K562 (cell line): ENCODE measurements around the gene JPH2. TPM values are rescaled to one million over a fixed set of nuclear protein-coding genes. Genes with fewer than 3 reads are reported as not detected.

Experiments
- ATAC-seq: fragments of 200-7000 bp; cut with Tn5 transposase; 3 replicates; pipeline ENCODE4 v1.9.1; 2020; ENCODE audit warnings: moderate library complexity
- BruUV-seq: library from RNA; stranded (reverse); fragments of 400-500 nt; replicated peaks from 2 replicates; lab custom pipeline; 2021; lab: Mats Ljungman, UMichigan
- CTCF ChIA-PET: fragments of 300-600 bp; formaldehyde crosslinking; extraction: SDS; loops from one replicate; lab custom pipeline; 2021; ENCODE audit warnings: low intra/inter-chr PET ratio; lab: Yijun Ruan, JAX
- POLR2A ChIA-PET: fragments of 300-600, 350-650 bp; sonication (Branson Sonifier 250); formaldehyde crosslinking; extraction: SDS; loops from one replicate; lab custom pipeline; 2021; ENCODE audit warnings: antibody characterized with exemption, inconsistent platforms; lab: Yijun Ruan, JAX
- DNase-seq, 4 experiments: peaks; one replicate each; pipeline versions ENCODE4 v3.0.0 to v3.0.0-alpha.2; 2011 to 2018; ENCODE audit warnings: low spot score in 3 of 4, mixed read lengths in 3 of 4; ENCODE audit errors: extremely low read depth in 1 of 4
- FAIRE-seq: peaks from 2 replicates; lab custom pipeline; 2011; peaks lifted over from hg19 to GRCh38; lab: Jason Lieb, UNC
- H2AFZ ChIP-seq: 2 replicates; pipeline ENCODE4 v1.6.0; 2011; ENCODE audit warnings: low read depth, low read length, control low read depth, inconsistent platforms
- H3K27ac ChIP-seq: fragments of 200-600 bp; 3 replicates; pipeline ENCODE4 v1.8.0; 2011; ENCODE audit warnings: low read depth, mild to moderate bottlenecking, control low read depth, inconsistent platforms, low read length, moderate library complexity, mixed read lengths; ENCODE audit errors: extremely low read depth
- H3K27me3 ChIP-seq, 2 experiments: fragments of 300-600 bp in 1 of 2; 2 replicates in 1 of 2; 3 replicates in 1 of 2; pipeline versions ENCODE4 v1.6.0 to v1.8.0; 2011; ENCODE audit warnings: inconsistent platforms in 2 of 2, low read length in 2 of 2, mild to moderate bottlenecking in 1 of 2, mixed read lengths in 1 of 2, moderate library complexity in 1 of 2; ENCODE audit not compliant: control insufficient read depth in 2 of 2, insufficient read depth in 2 of 2
- H3K36me3 ChIP-seq: fragments of 300-600 bp; 3 replicates; pipeline ENCODE4 v1.8.0; 2011; ENCODE audit warnings: mild to moderate bottlenecking, low read length, inconsistent platforms; ENCODE audit not compliant: control insufficient read depth, insufficient read depth
- H3K4me1 ChIP-seq, 2 experiments: fragments of 200-600 bp in 1 of 2; replicated peaks in 1 of 2; 2 replicates in 1 of 2; 3 replicates in 1 of 2; pipeline versions ENCODE4 v1.5.1 to v1.8.0; 2011; ENCODE audit warnings: inconsistent platforms in 2 of 2, low read length in 2 of 2, mild to moderate bottlenecking in 1 of 2, mixed read lengths in 1 of 2, moderate library complexity in 1 of 2; ENCODE audit not compliant: control insufficient read depth in 2 of 2, insufficient read depth in 2 of 2
- H3K4me2 ChIP-seq: 2 replicates; pipeline ENCODE4 v1.6.1; 2011; ENCODE audit warnings: low read length, control low read depth, inconsistent platforms, mixed read lengths; ENCODE audit not compliant: insufficient read depth
- H3K4me3 ChIP-seq: fragments of 200-600 bp; sonication (generic), shearing (Covaris generic); 2 replicates; pipeline ENCODE4 v1.5.1; 2016; ENCODE audit warnings: control low read depth, inconsistent platforms
- H3K79me2 ChIP-seq: fragments of 200-600 bp; 3 replicates; pipeline ENCODE4 v1.8.0; 2011; ENCODE audit warnings: low read length, inconsistent platforms; ENCODE audit not compliant: control insufficient read depth, insufficient read depth
- H3K9ac ChIP-seq, 2 experiments: 2 replicates each; pipeline versions ENCODE4 v1.6.0 to v1.6.1; 2011; ENCODE audit warnings: low read depth in 2 of 2, low read length in 2 of 2, control low read depth in 1 of 2, inconsistent platforms in 1 of 2, mild to moderate bottlenecking in 1 of 2, mixed read lengths in 1 of 2; ENCODE audit not compliant: insufficient read depth in 1 of 2
- H3K9me1 ChIP-seq: one replicate; pipeline ENCODE4 v1.6.0; 2011; ENCODE audit warnings: inconsistent platforms, mild to moderate bottlenecking, low read length, moderate library complexity; ENCODE audit not compliant: control insufficient read depth, insufficient read depth
- H3K9me3 ChIP-seq: replicated peaks from 2 replicates; pipeline ENCODE4 v1.5.1; 2011; ENCODE audit warnings: low read depth, low read length, inconsistent platforms; ENCODE audit not compliant: control insufficient read depth, insufficient read depth
- H4K20me1 ChIP-seq: replicated peaks from 2 replicates; pipeline ENCODE4 v1.6.1; 2011; ENCODE audit warnings: low read length, inconsistent platforms, mixed read lengths; ENCODE audit not compliant: control insufficient read depth, insufficient read depth
- CHAMP1 ChIP-seq: fragments of 450-650 bp; IDR thresholded peaks from 2 replicates; pipeline ENCODE4 v1.6.1; 2016; ENCODE audit warnings: mild to moderate bottlenecking
- MTA1 ChIP-seq: fragments of 450-650 bp; IDR thresholded peaks from 2 replicates; pipeline ENCODE4 v1.6.1; 2017; ENCODE audit warnings: borderline replicate concordance
- NFXL1 ChIP-seq: fragments of 450-650 bp; formaldehyde crosslinking; IDR thresholded peaks from 2 replicates; pipeline ENCODE4 v1.4.0; 2021; ENCODE audit warnings: mild to moderate bottlenecking
- PHF21A ChIP-seq: fragments of 450-650 bp; IDR thresholded peaks from 2 replicates; pipeline ENCODE4 v1.6.1; 2017; ENCODE audit warnings: low read depth, borderline replicate concordance
- SMAD2 ChIP-seq: fragments of 150-350 bp; IDR thresholded peaks from 2 replicates; pipeline ENCODE4 v1.6.1; 2014; ENCODE audit warnings: low read depth, mild to moderate bottlenecking, low read length
- ZNF175 ChIP-seq: fragments of 200-800 bp; sonication (Bioruptor generic); IDR thresholded peaks from 2 replicates; pipeline ENCODE4 v1.6.1; 2016; ENCODE audit warnings: low read depth, mild to moderate bottlenecking, missing genetic modification characterization, missing compliant biosample characterization
- ZNF311 ChIP-seq: fragments of 250-450 bp; sonication (Bioruptor Pico); IDR thresholded peaks from 2 replicates; pipeline ENCODE4 v1.4.0; 2020; ENCODE audit warnings: mild to moderate bottlenecking, moderate library complexity
- ZNF445 ChIP-seq: fragments of 250-450 bp; sonication (Bioruptor Pico); IDR thresholded peaks from 2 replicates; pipeline ENCODE4 v1.4.0; 2020; ENCODE audit warnings: low read depth, mild to moderate bottlenecking, moderate library complexity
- ZNF644 ChIP-seq: fragments of 200-800 bp; sonication (Bioruptor generic); IDR thresholded peaks from 2 replicates; pipeline ENCODE4 v1.6.1; 2016; ENCODE audit warnings: low read depth, missing genetic modification characterization, missing compliant biosample characterization
- WGBS: fragments of 100-300 bp; shearing (Covaris generic); methylation state at CpG from one replicate; pipeline ENCODE4 v1.1.6; 2016; ENCODE audit warnings: low coverage, mixed read lengths; ENCODE audit not compliant: insufficient coverage; ENCODE audit errors: missing lambda C conversion rate; 5-methylcytosine and 5-hydroxymethylcytosine counted together
- in situ Hi-C: fragments of 300-500 bp; cut with MboI; formaldehyde crosslinking; loops from 4 replicates; pipeline ENCODE4 v1.15.0; 2018; ENCODE audit warnings: inconsistent platforms, mixed read lengths
- intact Hi-C: fragments of 100-400 bp; cut with micrococcal nuclease; formaldehyde crosslinking; loops from 2 replicates; pipeline ENCODE4 v1.14.2; 2022
- polyA plus RNA-seq, 8 experiments: library from polyadenylated mRNA; depleted of rRNA in 4 of 8; stranded (reverse) in 5 of 8; unstranded in 3 of 8; fragments of >200 nt; fragmentation: Nextera tagmentation in 2 of 8; fragmentation: Illumina TruSeq in 1 of 8; extraction: Ambion mirVana in 2 of 8; extraction: Trizol in 1 of 8; gene quantifications; 2 replicates each; pipeline versions ENCODE4 v1.2.1 to v1.2.3, GENCODE V29; 2011 to 2014; ENCODE audit warnings: inconsistent platforms in 1 of 8, missing spikeins in 1 of 8
- total RNA-seq, 7 experiments: library from RNA; depleted of rRNA in 6 of 7; stranded (reverse); fragments of >200 nt in 6 of 7; fragmentation: Illumina TruSeq in 2 of 7; extraction: Trizol in 2 of 7; gene quantifications; 2 replicates each; pipeline versions ENCODE4 v1.2.1 to v1.2.3, GENCODE V29; 2011 to 2021; ENCODE audit warnings: low replicate concordance in 1 of 7

JPH2 gene
- total and polyA plus RNA-seq, 9 of the 15 experiments (the other 6 are each of a cell fraction or from before 2014, with no cell fraction given): not detected

GRCh38 chr20:44137266-44137801 is 49.7 kb downstream of the JPH2 start:
- ChIA-PET CTCF (no interaction called here), POLR2A (interaction anchor here (0.5 to 0.8 kb wide), 2 partner anchors 37 to 1215 kb away, joined by 3 to 4 read pairs; no protein-coding TSS in a partner anchor)
- in situ Hi-C loops: no loop called here
- Histone ChIP-seq H3K4me1 (no peaks in the 10 kb centered on the region; a peak in 1 of 5 replicates), H3K4me3 (no peak overlapping the region), H3K9ac (no peak overlapping the region), H3K9me3 (no peaks in the 10 kb centered on the region), H3K4me2 (no peak overlapping the region), H3K27ac (no peak overlapping the region), H3K79me2 (no peaks in the 10 kb centered on the region), H3K9me1 (no peaks in the 10 kb centered on the region), H4K20me1 (peaks cover 3% of the 10 kb centered on the region; the same call in 1 of the 2 replicates), H2AFZ (no peak overlapping the region), H3K36me3 (no peaks in the 10 kb centered on the region), H3K27me3 (peaks cover 12 to 36% of the 10 kb centered on the region in 2 experiments)
- FAIRE-seq (no peak), DNase-seq (no peak), ATAC-seq (no peak)
- 4% methylated on average over 10 of the region's 15 CpGs for WGBS
- TF ChIP-seq ZNF311 (CRISPR knock-in tag) (no peak), MTA1 (no peak), PHF21A (no peak), ZNF644 (tag) (no peak), NFXL1 (CRISPR knock-in tag) (no peak), ZNF445 (CRISPR knock-in tag) (no peak), SMAD2 (no peak), ZNF175 (CRISPR knock-in tag) (no peak), CHAMP1 (no peak)
- intact Hi-C loops: no loop called here
- no TSS peak for BruUV-seq
